Peyer's patch (tissue), 4 donors: ENCODE measurements around the gene KRT77. TPM values are rescaled to one million over a fixed set of nuclear protein-coding genes. Genes with fewer than 3 reads are reported as not detected.
"Not testable (repeated sequence)": the region's sequence is repeated elsewhere in the genome, so short reads cannot be mapped to it uniquely, and the experiment has no call there.

ENCODE experiments used
- DNase-seq, 3 donors: peaks; one replicate each; pipeline ENCODE4 v3.0.0-alpha.2; 2017 to 2019
- H3K27ac ChIP-seq, 4 donors: fragments of 200-600 bp; sonication (generic); one replicate each; pipeline ENCODE4 v1.5.1; 2016 to 2019
- H3K27me3 ChIP-seq, 2 donors: fragments of 200-600 bp; sonication (generic); one replicate each; pipeline ENCODE4 v1.5.1; 2019
- H3K36me3 ChIP-seq, 3 donors: fragments of 200-600 bp; sonication (generic); one replicate each; pipeline ENCODE4 v1.5.1; 2016 to 2019
- H3K4me1 ChIP-seq, 4 donors: fragments of 200-600 bp; sonication (generic); one replicate each; pipeline ENCODE4 v1.5.1; 2016 to 2019
- H3K4me3 ChIP-seq, 4 donors: fragments of 200-600 bp; sonication (generic); 1 replicate in 3 of 4; 2 replicates in 1 of 4; pipeline ENCODE4 v1.5.1; 2016 to 2019; ENCODE audit warnings: mild to moderate bottlenecking in 1 of 4
- H3K9me3 ChIP-seq, 4 donors: fragments of 200-600 bp; sonication (generic); one replicate each; pipeline ENCODE4 v1.5.1; 2016 to 2019; ENCODE audit warnings: mild to moderate bottlenecking in 1 of 4
- CTCF ChIP-seq, 6 experiments: fragments of 450-650 bp in 4 of 6; fragments of 200-600 bp in 2 of 6; sonication (generic) in 1 of 6; IDR thresholded peaks; one replicate each; pipeline ENCODE4 v1.5.1; 2017 to 2019; ENCODE audit warnings: antibody characterized with exemption in 6 of 6, mild to moderate bottlenecking in 3 of 6, moderate library complexity in 1 of 6
- POLR2A ChIP-seq, 2 donors: fragments of 450-650 bp; IDR thresholded peaks; one replicate each; pipeline ENCODE4 v1.5.1; 2017; ENCODE audit warnings: antibody characterized with exemption in 2 of 2, mild to moderate bottlenecking in 2 of 2, moderate library complexity in 2 of 2
- total RNA-seq, 4 donors: library from RNA; depleted of rRNA; stranded (reverse); fragments of >200 nt; gene quantifications; one replicate each; pipeline ENCODE4 v1.1.0, GENCODE V29; 2016

Gene KRT77
- total RNA-seq, 4 donors from 2014 or later, result not detected

GRCh38 chr12:52714887-52715281, 11.6 kb upstream of the KRT77 start:
- no peaks in the 10 kb centered on the region for H3K9me3 ChIP-seq
- TF ChIP-seq CTCF (IDR thresholded peaks at IDR 0.05) (no peak), POLR2A (IDR thresholded peaks at IDR 0.05) (no peak)
- no peak for DNase-seq
- peaks cover 0 to 9% (median 0%) of the 10 kb centered on the region in 4 donors for H3K4me1 ChIP-seq
- no peak overlapping the region for H3K27ac ChIP-seq
- H3K27me3 ChIP-seq, result peaks cover 0 to 11% of the 10 kb centered on the region in 2 donors
- H3K36me3 ChIP-seq, result no peaks in the 10 kb centered on the region
- H3K4me3 ChIP-seq, result no peak overlapping the region

- Histone ChIP-seq H3K4me3 (peak overlapping the region in 2 of 4 donors; percentile 15 to 21), H3K27ac (no peak overlapping the region), H3K27me3 (peaks cover 0 to 11% of the 10 kb centered on the region in 2 donors), H3K9me3 (no peaks in the 10 kb centered on the region), H3K36me3 (no peaks in the 10 kb centered on the region), H3K4me1 (peaks cover 0 to 9% (median 0%) of the 10 kb centered on the region in 4 donors)
- no peak for DNase-seq
- TF ChIP-seq POLR2A (IDR thresholded peaks at IDR 0.05) (no peak), CTCF (IDR thresholded peaks at IDR 0.05) (no peak)
Observed at GRCh38 chr12:52713960-52714886, 10.9 kb upstream of the KRT77 start.

DNA sequence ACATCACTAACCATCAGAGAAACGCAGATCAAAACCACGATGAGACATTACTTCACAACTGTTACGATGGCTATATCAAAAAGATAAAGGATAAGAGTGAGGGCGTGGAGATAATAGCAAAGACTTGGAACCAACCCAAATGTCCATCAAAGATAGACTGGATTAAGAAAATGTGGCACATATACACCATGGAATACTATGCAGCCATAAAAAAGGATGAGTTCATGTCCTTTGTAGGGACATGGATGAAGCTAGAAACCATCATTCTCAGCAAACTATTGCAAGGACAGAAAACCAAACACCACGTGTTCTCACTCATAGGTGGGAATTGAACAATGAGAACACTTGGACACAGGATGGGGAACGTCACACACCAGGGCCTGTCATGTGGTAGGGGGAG, 8.8 kb upstream of the KRT77 start:
- H3K9me3 ChIP-seq, H3K27ac ChIP-seq: not testable (repeated sequence)

GRCh38 chr12:52710730-52711129, 7.4 kb upstream of the KRT77 start:
- H3K27me3 ChIP-seq, result peaks cover 0 to 11% of the 10 kb centered on the region in 2 donors
- no peak for TF ChIP-seq POLR2A (IDR thresholded peaks at IDR 0.05)
- no peak for TF ChIP-seq CTCF (IDR thresholded peaks at IDR 0.05)
- H3K27ac ChIP-seq, result no peak overlapping the region
- DNase-seq, result no peak
- no peak overlapping the region for H3K4me3 ChIP-seq
- peaks cover 0 to 9% (median 0%) of the 10 kb centered on the region in 4 donors for H3K4me1 ChIP-seq
- H3K9me3 ChIP-seq, result no peaks in the 10 kb centered on the region
- no peaks in the 10 kb centered on the region for H3K36me3 ChIP-seq

More for the DNA sequence above, 8.8 kb upstream of the KRT77 start:
- peaks cover 0 to 11% of the 10 kb centered on the region in 2 donors for H3K27me3 ChIP-seq
- not testable (repeated sequence) for DNase-seq, H3K4me3 ChIP-seq, H3K4me1 ChIP-seq, H3K36me3 ChIP-seq

DNA sequence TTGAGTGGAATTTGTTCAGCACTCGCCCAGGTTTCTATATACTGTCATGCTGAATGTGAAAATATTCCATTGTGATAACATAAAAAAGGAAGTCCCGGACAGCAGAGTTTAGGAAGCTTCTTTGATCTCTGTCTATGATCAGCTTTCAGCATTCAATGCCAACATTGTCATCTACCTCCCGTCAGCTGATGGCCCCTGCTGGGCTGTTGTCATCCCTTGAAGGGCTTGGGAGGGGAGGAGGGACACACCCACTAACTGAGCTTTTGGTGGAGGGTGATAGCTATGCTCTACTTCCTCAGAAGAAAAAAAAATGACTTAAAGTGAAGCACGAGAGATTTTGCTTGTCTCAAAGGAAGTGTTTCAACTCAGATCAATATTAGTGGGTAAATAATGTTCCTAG, 4.7 kb upstream of the KRT77 start:
- no peak for TF ChIP-seq CTCF (IDR thresholded peaks at IDR 0.05)
- TF ChIP-seq POLR2A (IDR thresholded peaks at IDR 0.05), result no peak
- no peaks in the 10 kb centered on the region for H3K9me3 ChIP-seq
- H3K27me3 ChIP-seq, result no peaks in the 10 kb centered on the region
- H3K4me1 ChIP-seq, result no peaks in the 10 kb centered on the region
- DNase-seq, result no peak
- H3K4me3 ChIP-seq, result no peak overlapping the region
- no peak overlapping the region for H3K27ac ChIP-seq
- H3K36me3 ChIP-seq, result no peaks in the 10 kb centered on the region

DNA sequence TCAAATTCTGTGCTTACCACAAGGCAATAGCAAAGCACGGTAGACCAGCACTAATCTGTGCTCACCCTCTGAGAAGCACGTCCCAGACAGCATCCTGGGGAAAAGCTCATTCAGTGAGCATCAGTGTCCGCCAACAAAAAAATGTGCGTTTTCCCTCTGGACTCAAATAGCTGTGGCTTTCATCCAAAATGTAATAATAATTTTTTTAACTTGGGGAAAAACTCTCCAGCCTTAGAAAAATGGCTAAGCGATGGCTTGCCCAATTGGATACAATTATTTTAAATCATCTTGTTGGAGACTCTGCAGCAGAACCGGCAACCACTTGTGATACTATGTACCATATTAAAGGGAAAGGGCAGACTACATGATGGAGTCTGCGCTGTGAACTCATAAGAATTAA, 1.1 kb upstream of the KRT77 start:
- TF ChIP-seq CTCF (IDR thresholded peaks at IDR 0.05) (no peak), POLR2A (IDR thresholded peaks at IDR 0.05) (no peak)
- Histone ChIP-seq H3K4me3 (no peak overlapping the region), H3K36me3 (no peaks in the 10 kb centered on the region), H3K27me3 (no peaks in the 10 kb centered on the region), H3K27ac (no peak overlapping the region), H3K4me1 (no peaks in the 10 kb centered on the region), H3K9me3 (no peaks in the 10 kb centered on the region)
- no peak for DNase-seq
